Measurements from ENCODE around the gene PRKG1.

DNA sequence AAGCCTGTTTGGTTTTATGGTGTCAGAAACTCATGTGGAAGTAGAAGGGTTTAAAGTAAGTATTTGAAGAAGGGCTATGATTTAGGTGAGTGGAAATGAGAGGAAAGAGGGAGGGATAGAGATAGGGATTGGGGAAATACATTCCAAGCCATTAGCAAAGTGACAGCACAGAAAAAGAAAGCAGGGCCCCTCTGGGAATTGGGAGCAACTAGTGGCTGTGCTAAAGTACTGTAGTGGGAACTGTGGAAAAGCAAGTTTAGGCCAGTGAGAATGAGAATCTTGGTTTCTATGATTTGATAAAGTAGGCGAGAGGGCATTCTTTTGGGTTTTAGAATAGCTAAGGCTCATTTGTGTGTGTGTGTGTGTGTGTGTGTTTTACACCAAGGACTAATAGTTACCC lies 5.0 kb downstream of the PRKG1 start:
- TF ChIP-seq CTCF (IDR thresholded peaks at IDR 0.05; ENCODE audit: borderline replicate concordance, extremely low read depth, low read length, poor library complexity, severe bottlenecking) (no peak), EZH2 (IDR thresholded peaks at IDR 0.05; ENCODE audit: borderline replicate concordance, low read depth, low read length, severe bottlenecking) (no peak)
